Right renal pelvis (tissue), 4 donors: ENCODE measurements around the gene RFX8. TPM values are rescaled to one million over a fixed set of nuclear protein-coding genes. Genes with fewer than 3 reads are reported as not detected.
"Not testable (repeated sequence)": the region's sequence is repeated elsewhere in the genome, so short reads cannot be mapped to it uniquely, and the experiment has no call there.

Experiments
- DNase-seq, 4 donors: peaks; one replicate each; pipeline ENCODE4 v3.0.0-alpha.2; 2013; ENCODE audit warnings: low read depth in 4 of 4, low spot score in 3 of 4, missing footprints in 1 of 4
- polyA plus RNA-seq, 4 donors: library from polyadenylated mRNA; unstranded; fragments of 120-200 nt; gene quantifications; one replicate each; pipeline ENCODE4 v1.2.1, GENCODE V29; 2013; ENCODE audit not compliant: insufficient read length in 4 of 4

The RFX8 gene
- polyA plus RNA-seq, 4 donors: 0.52 to 1.1 (median 0.96) TPM

DNA sequence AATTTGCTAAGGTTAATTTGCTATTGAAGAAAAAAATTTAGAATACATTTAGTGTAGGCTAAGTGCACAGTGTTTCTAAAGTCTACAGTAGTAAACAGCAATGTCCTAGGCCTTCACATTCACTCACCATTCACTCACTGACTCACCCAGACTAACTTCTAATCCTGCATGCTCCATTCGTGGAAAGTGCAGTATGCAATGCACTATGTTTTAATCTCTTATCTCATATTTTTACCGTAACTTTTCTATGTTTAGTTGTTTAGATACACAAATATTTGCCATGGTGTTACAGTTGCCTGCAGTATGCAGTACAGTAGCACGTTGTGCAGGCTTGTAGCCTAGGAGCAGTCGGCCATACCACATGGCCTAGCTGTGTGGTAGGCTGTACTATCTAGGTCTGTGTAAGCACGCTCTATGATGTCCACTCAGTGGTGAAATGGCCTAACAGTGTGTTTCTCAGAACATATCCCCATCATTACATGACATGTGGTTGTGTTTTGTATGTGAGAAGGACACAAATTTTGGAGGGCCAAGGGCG is 18.1 kb upstream of the RFX8 start:
- DNase-seq: no peak

DNA sequence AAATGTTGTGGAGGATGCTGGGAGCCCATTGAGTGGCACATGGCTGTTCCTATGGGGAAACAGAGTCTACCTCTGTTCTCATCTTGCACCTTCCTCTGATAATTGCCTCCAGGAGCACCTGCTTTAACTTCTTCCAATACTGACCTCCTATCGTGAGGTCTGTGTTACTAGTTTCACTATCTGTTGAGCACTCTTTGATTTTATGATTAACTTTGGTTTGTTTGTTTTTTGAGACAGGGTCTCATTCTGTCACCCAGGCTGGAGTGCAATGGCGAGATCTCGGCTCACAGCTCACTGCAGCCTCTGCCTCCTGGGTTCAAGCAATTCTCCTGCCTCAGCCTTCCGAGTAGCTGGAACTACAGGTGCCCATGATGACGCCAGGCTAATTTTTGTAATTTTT is 12.1 kb upstream of the RFX8 start:
- no peak for DNase-seq

DNA sequence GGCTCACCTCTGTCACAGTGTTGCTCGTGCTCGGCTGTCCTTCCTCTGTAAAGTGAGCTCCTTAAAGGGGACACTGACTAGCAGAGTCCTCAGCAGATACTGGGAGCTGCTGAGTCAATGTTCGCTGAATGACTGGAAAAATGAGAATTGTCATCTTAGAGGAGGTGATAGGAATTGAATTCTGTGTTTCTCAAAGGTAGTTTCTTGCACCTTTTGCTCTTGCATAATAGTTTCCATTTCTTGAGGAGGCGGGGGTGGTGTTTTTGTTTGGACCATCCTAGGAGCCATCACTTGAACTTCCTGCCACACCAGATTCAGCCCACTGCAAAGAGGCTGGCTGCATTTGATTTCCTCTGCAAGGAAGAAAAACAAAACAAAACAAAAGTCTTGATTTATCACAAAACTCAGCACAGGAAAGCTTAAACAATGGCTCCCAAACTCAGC is 11.4 kb upstream of the RFX8 start:
- no peak for DNase-seq

DNA sequence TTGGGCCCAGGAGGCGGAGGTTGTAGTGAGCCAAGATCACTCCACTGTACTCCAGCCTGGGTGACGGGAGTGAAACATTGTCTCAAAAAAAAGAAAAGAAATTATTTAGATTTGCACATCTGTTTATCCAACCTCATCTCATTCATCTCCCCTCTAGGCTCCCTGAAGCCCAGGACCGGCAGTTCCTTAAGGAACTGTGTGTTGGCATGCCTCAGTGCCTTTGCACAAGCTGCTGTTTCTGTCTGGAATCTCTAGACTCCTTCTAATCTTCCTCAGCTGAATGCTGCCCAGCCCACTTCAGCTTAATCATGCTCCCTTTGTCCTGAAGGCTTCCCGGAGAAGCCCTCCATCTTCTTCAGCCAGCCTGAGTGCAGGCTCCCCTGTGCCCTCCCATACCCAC is 10.9 kb upstream of the RFX8 start:
- DNase-seq: no peak

DNA sequence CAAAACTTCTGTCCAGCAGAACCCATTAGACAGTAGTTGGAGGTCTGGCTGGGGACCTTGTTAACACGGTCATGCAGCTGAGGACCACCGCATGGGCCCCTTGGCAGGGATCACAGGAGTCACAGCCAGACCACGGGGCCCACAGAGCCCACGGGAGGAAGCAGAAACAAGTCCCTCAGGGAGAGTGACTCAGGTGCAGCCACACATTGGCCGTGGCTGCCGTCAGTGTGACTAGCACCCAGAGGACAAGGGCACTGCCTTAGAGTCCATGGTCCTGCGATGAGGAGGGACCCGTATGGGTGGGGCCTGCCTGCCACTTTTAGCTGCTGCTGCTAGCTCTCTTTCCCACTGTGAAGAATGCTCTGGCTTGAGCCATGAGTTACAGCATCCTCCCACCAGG is 5.9 kb upstream of the RFX8 start:
- DNase-seq: no peak

DNA sequence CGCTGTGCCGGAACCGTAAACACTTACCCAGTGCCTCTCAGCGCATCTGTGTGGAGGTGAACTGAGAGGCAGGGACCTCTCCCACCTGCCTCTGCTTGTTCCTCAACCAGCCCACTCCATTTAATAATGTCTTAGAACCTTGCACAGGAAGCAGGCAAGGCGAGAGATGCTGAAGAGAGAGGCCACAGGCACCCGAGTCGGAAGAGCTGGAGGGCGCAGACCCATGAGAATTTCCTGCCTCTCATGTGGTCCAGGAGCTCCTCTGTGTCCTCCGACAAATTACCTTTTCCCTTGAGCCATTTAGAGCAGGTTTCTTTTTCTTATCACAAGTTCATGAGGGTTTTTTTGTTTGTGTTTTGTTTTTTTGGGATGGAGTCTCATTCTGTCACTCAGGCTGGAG is 4.9 kb upstream of the RFX8 start:
- no peak for DNase-seq

DNA sequence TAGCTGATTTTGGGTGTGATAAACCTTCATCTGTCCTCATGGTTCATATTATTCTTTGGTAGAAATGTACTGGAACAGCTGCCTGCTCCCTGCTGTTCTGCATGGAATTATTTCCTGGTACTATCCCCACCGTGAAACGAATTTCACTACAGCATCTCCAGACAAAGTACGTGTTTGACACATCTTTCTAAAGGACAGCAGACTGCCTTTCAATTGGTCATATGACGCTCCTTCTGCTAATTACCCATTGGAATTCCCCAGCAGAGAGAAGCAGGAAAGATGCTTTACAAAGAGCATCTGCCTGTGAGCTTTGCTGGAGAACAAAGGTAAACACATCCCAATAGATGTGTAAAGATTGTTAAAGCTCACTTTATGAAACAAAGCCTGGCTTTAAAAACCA is 4.4 kb upstream of the RFX8 start:
- no peak for DNase-seq

DNA sequence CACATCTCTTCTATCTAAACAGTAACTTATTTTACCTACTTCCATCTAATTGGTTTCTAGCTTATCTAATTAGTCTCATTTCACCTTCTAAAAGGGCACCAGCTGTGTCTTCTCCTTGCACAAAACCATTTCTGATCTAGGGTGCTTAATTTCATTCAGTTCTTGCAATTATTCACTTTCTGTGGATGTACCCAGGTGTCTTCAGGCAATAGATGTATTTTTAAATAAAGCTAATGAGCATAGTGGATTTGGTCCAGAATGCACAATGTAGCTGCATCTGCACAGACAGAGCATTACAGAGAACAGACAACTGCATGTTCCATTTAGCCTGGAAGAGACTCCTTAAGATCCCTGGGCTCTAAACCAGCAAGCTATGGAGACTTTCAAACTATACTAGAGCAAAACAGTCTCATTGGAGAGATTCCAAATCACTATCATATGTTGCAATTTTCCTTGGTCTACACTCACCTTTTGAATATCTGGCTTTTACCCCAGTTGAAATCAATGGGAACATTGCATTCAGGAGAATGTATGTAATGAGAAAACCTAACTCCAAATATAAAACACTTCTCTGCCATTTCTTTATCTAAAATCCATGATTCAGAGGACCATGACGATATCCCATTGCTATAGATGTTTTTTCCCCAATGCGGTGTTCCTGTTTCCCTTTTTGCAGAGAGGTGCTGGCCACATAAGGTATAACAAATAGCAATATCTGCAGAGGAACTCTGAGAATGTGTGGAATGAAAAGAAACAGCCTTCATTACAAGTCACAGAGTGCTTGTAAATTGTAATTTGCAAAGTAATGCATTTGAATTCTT is 3.5 kb upstream of the RFX8 start:
- DNase-seq: no peak

DNA sequence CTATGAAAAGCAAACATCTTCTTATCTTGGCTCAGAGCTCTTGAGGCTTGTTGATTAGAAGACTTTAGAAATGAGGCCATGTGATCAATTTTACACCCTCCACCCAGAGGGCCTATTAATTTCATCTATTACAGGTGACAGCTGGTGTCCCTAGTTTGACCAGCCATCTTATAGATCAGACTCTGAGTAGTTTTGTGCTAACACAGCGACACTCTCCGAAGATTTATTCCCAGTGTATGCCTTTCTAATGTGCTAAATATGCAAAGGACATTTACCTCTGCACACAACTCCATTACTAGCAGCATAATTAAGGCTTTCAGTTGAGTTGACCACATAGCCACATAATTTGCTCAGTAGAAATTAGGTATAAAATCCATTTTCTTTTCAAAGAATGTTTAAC is 2.6 kb upstream of the RFX8 start:
- no peak for DNase-seq

DNA sequence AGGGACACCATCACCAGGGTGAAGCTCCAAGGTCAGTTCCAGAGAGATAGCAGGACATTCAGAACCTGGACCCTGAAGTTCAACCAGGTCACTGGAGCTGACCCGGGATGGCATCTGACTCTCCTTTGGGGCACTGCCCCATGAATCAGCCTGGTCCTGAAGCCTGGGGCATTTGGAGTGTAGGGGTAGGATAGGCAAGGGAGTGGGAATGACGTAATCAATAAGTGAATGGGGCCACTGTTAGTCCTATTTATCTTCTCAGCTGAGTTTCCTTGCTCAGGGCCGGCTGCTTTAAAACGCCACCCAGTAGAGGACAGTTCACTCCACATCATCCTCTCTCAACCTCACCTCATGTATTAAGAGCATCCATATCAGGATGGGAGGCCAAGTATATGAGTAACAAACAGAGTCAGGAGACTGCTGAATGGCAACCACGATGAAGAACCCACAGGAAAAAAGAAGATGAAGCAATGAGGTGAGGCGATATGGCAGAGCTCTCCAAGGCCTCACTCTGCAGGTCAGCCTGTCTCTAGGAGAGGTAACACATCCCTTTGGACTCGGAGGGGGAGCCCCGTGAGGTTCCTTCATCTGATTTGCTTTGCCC is 1.8 kb upstream of the RFX8 start:
- no peak for DNase-seq

DNA sequence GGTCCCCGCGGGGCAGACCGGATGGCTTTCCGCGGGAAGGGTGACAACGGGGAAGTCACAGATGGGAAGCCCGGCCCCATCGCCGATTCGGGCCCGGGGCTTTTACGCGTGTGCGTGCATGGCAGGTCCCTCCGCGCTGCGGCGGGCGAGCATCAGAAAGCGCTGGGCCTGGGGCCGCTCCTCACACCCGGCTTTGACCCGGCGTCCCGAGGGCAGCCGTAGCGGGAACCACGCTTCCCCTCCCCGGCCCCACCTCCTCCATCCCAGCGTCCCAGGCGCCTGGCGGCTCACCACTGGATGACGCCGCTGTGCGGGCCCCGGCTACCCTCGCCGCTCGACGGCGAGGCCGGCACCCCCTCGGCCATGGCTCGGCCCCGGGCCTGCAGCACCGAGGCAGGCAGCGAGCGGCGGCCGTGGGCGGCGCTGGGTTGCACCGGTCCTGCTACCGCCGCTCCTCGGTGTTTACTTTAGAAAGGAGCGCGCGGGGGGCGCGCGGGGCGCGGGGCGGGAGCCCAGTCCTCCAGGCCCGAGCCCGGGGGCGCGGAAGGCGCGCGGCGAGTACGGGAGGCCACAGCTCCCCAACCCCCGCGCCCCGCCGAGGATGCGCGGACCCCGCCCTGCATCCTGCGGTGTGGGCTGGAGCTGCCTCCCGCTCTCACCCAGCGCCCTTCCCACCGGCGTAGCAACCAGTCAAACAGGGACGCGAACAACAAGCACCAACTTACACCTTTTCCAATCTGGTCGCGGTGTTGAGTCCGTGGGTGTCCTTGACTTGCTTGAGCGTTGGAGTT is 806 bp downstream of the RFX8 start:
- DNase-seq: peak in 2 of 4 donors; percentile 12 to 27

DNA sequence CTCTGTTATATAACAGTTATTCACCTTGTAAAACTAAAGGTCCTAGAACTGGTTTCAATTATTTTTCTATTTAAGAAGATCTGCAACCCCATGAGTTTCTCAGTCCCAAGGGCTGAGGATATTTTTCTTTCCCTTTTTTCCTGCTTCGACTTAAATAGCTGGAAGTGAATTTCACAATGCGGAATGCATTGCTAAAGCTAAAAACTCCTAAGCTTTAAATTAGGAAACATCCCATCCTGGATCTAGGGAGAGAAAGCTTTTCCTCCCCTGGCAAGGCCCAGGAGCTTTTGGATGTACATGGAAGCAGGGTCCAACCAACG is 1.4 kb downstream of the RFX8 start:
- DNase-seq: no peak

DNA sequence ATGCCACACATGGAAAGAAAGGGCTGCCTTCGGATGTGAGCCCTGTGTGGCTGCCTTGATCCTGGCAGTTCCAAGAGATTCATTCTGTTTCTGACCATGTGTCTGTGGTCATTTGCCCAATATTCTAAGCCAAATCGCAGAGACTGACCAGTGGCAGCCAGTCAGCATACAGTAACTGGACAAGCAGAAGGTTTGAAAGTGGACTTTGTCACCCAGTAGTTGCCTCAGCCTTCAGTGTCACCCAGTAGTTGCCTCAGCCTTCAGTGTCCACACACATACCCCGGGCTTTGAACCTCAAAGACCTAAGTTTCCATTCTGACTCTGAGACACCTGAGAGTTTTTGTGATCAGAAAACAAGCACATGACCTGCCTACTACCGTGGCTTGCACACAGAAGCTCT is 5.0 kb downstream of the RFX8 start:
- DNase-seq: no peak

DNA sequence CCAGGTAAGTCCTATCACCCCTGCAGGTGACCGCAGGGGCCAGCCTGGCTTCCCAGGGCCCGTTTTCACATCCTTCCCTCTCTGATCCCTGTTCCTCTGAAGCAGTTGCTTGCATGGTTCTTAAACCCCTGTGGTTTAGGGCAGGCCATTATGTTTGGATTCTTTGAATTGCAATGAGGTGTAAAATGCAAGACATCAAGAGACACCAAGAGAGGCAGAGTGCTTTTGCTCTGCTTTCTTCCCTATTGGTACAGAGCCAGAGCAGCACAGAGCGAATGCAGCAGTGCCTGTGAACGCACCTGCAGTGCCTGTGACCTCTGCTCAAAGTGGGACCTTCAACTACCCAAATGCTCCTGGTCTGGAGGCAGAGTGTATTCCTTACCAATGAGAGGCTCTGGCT is 7.6 kb downstream of the RFX8 start:
- DNase-seq: no peak

DNA sequence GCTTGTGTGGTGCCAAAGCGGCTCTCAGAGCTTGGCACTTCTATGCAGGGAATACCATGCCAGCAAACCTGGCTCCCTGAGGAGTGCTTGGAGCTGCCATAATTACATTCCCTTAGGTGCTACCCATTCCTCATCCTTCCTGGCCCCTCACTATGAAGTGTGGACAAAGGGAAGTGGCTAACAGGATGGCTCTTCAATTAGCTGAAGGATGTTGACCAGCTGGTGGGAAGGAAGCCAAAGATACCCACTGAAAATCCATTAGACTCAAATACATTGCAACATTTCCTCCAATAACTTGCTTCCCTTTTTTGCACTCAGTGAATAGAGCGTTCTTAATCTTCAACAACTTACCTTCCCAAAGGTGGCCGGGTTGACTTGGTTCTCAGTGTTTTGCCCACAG is 8.5 kb downstream of the RFX8 start:
- no peak for DNase-seq

DNA sequence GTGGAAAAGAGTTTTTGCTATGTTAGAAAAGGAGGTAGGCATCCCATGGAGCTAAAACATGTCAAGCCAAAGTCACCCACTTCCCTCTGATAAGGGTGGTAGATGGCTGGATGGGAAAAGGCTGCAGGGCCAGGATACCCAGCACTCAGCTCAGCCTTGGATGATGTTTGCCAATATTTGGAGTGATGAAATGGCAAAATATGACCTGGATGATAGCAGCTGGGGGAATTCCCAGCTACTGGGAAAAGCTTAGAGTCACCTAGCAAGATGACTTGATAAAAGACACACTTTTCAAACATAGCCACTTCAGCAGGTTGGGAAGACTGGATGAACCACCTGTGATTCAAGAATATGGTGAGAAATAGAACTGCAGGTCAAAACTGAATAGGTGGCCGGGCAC is 10.1 kb downstream of the RFX8 start:
- no peak for DNase-seq

DNA sequence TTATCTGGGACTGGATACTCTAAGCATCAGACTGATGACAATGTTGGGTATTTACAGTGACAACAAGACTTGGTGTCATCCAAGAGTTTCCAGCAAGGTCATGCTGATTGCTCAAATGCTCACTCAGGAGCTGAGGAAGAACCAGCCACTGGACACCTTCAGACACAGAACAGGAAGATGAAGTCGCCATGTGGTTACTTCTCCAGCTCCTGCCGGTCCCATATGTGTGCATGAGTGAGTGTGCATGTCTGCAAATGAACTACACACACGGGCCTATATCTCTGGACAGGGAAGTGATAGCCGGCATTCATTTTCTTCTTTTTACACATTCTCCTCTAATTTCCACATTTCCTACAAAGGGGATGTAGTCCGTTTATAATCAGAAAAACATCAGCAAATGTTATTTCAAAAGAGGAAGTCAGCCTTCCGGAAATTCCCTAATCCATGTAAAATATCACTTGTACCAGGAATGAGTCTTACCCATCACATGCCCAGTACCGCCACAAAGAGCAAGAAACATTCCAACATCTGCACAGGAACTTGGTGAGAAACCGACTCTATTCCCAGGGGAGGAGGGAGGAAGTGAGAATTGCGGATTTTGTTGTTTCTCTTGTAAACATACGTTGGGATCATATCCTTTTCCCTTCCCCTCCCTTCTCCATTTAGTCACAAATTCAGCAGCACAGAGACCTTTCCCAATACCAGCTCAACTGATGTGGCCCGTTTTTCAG is 10.8 kb downstream of the RFX8 start:
- no peak for DNase-seq

DNA sequence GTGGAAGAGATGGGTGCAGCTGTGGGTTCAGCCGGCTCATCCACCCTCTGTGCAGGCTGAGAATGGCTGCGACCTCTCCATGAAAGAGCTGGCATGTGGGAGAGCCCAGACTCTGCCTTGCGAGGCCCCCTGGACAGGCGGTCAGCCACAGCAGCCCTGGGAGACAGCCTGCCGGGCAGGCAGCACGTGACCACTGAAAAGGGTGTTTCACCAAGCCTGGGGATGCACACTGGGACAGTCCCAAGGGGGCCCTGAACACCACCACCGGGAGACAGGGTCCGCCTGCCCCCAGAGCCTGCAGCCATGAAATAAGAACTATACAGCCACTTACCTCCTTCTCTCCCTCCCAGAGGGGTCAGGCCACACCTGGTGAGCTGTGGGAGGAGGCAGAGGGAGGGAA is 11.5 kb downstream of the RFX8 start:
- no peak for DNase-seq

DNA sequence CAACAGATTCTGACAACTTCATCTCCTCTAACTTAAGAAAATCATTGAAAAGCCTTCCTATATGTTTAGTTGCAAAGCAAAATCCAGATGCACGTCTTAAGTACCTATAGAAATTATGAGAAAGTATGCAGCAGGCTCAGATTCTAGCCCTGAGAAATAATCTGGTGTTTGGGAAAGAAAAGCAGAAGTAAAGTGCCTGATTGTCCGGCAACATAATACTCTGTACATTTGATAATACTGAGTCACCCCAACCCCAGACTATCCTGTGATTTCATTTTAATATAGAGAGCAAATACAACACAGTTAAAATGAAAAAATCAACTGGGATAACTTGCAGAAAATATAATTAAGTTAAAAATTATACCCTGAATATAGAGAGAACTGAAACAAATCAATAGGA is 13.5 kb downstream of the RFX8 start:
- no peak for DNase-seq

DNA sequence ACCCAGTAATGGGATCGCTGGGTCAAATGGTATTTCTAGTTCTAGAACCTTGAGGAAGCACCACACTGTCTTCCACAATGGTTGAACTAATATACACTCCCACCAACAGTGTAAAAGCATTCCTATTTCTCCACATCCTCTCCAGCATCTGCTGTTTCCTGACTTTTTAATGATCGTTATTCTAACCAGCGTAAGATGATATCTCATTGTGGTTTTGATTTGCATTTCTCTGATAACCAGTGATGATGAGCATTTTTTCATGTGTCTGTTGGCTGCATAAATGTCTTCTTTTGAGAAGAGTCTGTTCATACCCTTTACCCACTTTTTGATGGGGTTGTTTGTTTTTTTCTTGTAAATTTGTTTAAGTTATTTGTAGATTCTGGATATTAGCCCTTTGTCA is 20.5 kb downstream of the RFX8 start:
- not testable (repeated sequence) for DNase-seq

DNA sequence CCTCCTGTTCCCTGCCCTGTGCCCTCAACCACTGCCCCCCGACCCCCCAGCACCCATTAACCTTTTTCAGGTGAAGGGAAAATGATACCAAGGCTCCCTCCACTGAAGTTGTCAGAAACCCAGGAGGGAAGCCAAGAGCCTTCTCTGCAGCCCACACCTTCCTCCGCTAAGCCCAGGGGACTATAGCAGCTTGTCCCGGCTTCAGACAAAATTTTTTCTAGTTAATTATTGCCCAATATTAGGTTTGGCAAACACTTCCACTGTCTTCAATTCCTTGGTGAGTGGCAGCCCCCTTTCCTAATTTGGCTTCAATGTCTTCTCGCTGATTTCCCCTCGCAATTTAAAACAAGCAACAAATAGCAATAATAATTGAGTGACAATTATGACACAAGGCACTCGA is 23.9 kb downstream of the RFX8 start:
- no peak for DNase-seq
